GM19043 (cell line): ENCODE results near the gene RBM20.

Source experiments
- ATAC-seq: cut with Tn5 transposase; IDR thresholded peaks from one replicate; pipeline ENCODE4 v1.9.1; 2021; ENCODE audit warnings: low read depth; ENCODE audit not compliant: unreplicated experiment

Gene RBM20

DNA sequence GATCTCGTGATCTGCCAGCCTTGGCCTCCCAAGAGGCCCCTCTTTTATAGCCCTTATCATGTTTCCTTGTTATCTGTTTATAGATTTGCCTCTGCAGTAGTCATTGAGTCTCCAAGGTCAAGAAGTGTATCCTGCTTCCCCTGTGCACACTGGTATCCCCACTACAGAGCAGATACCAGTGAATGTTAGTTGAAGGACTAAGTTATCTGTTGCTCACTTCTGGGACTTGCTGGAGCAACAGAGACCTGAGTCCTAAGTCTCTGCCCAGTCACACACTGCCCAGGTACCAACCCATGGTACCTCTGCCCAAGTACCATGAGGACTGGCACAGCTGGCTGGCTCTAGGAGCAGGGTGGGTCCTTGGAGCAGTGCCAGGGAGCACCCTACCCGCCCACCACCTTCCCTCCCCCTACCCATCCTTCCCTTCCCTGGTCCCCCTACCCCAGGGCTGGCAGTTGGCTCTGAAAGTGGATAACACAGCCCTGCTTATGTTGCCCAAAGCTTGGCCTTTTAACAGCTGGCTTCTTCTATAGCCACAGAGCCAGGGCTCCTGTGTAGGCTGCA, 201.1 kb downstream of the RBM20 start:
- no peak for ATAC-seq

DNA sequence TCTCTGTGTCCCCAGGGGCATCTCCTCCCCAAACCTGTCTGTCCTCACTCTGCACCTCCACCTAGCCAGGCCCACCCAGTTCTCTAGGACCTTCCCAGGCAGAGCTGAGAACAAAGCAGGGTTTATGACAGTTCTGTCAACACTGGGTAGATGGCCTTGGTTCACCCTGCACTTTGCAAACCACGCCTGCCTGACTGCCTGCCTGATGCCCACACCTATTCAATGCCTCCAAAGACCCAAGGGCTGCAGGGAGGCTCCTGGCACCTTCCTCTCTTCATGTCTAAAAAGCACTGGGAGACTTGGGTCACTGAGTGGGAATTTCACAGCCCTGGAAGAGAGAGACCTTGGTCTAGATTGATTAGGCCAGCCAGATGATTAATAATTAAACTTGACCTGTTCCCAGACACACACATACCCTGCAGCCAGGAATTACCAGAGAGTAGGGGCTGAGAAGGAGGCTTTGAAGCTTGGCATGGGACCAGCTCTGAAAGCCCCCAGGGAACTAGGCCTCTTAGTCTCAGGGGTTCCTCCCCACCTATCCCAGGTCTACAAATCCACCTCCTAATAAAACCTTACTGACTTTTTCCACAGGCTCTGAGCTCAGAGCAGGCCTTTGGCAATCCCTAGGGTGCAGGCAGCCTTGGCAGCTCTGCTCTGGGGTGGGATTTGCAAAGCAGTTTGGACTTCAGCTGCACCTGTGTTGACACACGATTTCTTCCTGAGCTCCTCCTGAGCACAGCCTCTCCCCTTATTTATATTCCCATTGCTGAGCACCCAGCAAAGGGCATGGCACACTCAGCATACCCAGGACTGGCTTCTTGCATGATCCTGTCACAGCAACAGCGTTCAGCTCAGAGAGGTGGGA, 201.9 kb downstream of the RBM20 start:
- ATAC-seq, result no peak

DNA sequence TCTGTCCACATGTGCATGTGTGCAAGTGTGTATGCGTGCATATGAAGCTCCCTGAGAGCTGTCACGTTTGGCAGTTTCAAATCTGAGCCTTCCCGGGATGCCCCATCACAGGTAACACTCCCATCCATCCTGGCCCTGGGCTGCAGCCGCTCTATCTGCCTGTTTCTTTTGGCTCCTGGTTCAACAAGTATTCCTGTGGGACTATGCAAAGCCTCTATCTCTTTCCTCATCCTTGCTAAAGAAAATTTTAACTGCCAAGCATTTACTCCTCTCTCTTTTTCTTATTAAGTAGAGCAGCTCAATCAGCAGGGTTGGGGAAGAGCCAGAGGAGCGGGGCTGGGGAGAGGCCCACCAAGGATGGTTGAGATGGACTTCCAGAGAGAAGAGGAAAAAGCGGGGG, 203.2 kb downstream of the RBM20 start:
- no peak for ATAC-seq

DNA sequence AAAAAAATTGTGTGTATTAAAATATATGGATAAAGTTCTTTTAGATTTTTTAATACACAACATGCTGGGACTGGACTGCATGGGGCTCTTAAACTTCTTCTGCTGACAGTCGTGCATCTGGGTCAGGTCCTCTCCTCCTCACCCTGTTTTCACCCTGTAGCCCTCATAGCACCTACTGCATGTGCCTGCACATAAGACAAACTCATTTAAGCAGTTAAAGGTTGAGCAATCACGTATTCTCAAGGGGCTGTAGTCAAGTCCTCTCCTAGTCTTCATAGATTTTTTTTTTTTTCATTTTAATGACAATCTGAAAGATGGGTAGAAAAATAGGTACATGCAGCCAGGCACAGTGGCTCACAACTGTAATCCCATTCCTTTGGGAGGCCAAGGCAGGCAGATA, 204.0 kb downstream of the RBM20 start:
- no peak for ATAC-seq

DNA sequence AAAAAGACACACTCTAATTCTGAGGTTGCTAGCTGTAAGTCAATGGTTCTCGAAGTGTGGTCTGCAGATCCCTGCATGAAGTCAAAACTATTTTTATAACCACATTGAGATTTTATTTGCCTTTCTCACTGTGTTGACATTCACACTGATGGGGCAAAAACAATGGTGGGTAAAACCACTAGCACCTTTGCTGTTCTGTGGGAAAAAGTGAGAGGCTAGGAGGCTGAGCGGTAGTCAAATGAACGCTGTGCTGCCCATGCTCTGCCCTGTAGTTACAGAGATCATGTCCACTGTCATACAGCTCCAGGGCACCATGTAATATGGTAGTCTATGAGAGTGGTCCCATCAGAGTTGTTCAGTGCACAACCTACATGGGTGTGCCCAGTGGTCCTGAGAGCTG, 206.0 kb downstream of the RBM20 start:
- ATAC-seq, result no peak

DNA sequence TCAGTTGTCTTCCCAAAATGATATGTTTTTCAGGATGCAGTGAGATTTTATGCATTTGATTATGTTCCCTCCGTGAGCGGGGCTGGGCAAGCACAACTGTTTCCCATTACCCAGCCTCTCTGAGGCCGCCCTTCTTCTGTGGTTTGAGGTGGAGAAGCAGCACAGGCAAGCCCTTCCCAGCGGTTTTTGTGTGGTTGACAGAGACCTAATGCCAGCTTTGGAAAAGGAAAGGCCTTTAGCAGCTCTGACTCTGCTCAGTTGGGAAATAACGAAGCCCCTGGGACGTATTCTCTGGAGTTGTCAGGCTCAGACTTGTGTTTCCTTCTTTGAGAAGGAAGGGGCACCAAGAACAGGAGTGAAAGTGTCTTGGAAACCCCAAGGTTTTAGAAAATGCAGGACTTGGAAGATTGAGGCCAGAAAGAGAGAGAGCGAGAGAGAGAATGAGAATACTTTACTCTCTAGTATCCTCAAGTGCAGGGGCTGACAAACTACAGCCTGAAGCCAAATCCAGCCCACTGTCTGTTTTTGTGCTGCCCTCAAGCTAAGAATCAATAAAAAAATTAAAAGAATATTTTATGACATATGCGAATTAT, 207.0 kb downstream of the RBM20 start:
- ATAC-seq, result no peak

DNA sequence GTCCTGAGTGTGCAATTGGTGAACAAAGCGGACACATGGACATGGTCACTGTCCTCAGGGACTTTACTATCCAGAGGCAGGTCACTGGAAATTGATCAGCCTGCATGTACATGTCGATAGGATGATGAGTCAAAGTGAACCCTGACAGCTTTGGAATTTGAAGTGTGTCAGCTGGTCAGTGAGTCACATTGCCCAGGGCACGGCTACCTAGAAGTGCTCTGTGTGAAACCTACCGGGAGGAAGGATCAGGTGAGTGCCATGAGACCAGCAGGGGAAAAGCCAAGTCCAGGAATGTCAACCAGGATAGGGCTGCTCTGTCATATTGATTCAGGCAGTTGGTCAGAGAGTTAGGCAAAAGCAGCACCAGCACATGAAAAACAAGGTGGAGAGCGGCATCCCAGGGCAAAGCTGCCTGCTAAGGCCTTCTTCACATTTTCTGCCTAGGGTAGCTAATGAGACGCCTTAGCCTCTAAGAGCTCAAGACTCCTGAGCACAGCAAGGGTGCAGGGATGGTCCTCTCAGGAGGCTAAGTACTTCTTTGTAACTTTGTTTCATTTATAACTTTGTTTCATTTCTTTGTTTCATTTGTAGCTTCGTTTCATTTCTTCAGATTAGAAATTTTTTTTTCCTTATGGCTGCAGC, 208.2 kb downstream of the RBM20 start:
- ATAC-seq, result no peak

DNA sequence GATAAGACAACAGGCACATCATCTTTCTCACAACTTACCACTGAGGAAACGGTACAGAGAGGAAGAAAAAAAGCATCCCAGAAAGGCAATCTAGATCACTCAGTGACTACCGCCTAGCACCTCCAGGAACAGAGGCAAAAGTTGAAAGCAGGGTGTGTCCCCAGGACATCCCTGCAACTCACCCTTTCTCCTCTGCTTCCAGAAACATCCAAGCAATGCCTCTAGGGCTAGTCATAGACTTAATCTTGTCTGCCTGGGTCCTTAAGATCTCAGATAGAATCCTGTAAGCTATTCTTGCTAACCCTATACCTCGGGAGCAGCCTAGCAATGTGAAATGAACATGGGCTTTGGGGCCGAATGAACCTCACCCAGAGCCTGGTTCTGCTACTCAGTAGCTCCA, 208.8 kb downstream of the RBM20 start:
- ATAC-seq, result no peak

DNA sequence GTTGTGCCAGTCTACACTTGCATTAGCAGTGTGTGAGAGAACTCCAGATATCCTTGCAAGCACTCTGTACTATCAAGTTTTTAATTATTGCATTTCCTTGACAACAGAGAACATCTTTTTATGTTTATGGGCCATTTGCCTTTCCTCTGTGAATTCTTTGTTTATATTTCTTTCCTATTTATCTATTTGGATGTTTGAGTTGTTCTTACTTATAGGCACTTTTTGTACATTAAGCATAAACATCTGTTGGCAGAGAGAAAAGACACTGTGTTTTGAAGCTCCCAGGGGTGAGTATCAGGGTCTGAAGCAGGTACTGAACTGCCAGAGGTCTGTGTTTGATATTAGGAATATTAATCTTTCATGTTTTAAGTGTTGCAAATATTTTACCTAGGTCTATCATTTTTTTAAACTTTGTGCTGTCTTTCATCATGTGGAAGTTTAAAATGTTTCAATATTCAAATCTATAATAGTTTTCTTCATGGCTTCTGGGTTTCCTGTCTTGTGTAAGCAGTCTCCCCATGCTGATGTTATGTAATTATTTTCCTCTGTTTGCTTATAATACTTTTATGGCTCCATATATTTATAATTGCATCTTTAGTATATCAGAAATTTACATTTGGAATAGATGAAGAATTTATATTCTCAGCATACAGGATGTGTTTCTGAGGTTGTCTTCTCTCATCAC, 209.9 kb downstream of the RBM20 start:
- no peak for ATAC-seq

DNA sequence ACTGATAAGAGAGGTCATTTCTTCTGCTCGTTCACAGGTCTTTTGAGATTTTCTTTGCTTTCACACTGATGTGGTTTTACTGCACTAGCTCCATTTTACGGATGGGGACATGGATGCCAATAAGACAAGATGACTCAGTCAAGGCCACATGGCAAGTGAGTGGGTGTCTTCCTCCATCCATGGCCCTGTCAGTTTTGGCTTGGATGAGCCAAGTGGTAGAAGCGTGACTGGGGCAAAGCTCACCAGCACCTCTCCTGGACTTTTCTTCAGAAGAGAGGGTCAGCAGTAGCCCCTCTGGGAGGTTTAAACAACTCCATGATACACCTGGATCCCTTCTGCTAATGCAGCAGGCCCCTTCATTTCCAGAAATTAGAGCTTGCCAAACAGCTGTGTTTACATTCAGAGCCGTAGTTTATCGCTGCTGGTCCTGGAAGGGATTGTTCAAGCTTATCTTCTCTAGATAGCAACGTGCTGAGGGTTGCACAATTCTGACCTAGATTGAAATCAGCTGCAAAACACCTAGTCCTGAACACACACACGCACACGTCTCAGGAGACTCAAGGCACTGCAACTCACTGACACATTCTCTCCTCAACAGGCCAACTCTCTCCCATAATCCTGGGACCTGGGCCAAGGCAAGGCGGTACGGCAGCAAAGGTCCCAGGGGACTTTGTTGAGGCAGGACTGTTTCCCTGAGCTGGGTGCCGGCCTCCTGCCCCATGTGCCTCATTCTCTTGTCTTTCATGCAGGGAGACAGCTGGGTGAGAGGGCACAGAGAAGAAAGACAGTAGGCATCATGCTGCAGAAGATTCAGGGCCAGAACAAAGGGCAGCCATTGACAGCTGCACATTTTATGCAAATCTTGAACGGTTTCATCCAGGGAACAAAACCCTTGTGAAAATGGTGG, 213.4 kb downstream of the RBM20 start:
- no peak for ATAC-seq

DNA sequence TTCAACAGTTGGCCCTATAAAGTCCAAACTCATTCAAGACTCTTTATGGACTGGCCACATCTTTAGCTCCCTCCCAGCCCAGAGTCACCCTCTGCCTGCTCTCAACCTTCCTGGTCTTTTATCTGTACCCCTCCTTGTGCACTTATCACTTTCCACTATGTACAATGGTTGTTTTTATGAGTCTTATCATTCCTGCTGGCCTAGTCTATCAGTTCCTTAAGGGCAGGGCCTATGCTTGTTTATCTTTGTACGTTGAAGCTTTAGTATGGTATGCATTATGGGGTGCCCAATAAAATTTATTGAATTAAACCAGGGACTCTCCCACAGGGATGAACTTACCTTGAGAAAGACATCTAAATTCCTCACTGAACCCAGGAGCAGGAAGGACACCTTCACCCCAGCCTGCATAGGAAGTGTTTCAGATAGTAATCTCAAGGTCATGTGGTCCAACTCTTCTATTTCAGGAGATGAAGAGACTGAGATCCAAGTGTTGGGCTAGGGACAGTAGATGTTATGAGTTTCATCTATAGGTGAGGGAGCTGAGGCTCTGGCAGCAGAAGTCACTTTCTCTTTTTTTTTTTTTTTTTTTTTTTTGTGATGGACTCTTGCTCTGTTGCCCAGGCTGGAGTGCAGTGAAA, 214.3 kb downstream of the RBM20 start:
- ATAC-seq, result no peak

DNA sequence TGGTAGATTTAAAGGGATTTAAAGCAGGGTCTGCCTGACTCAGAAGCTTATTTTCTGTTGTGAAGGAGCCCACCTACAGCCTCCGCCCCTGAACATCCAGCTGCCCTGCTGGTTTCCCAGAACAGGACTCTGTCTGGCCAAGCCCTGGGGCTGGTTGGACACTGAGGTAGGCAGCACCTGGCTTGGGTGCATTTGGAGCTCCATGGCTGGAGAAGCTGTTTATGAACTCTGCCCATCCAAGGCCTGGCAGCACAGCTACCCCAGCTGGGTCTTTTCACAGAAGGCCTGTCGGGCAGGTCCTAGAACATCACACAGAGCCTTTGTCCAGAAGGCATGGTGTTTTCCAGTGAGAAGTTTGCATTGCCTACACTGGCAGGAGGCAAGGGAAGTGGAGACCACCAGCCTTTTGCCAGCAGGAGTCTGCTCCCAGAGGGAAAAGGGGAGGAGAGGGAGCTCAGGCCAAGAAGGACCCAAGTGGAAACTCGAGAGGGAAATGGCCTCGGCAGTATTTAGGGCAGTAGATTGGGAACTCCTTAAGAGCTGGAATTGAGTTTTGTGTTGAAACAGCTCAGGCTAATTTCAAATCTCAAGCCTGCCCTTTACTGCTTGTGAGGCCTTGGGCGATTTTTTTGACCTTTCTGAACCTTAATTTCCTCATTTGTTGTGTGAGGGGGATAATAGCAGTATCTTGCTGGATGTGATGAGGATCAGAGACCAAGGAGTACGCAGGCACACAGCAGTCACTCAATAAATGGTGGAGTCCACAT, 215.3 kb downstream of the RBM20 start:
- no peak for ATAC-seq

DNA sequence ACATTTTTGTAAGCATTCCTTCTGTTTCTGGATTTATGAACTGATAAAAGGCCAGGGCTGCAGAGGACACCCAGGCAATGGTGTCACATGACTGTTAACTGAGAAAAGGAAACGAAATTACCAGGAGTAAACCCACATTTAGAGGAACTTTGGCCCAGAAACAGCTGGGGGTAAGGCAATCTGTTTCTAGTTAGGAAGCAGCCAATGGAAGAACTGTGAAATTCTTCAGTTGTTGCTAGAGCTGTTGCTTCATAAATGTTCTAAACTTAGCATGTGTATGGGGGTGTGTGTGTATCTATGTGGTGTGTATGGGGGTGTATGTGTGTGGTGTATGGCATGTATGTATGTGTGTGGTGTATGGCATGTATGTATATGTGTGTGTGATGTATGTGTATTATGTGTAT, 215.8 kb downstream of the RBM20 start:
- no peak for ATAC-seq

DNA sequence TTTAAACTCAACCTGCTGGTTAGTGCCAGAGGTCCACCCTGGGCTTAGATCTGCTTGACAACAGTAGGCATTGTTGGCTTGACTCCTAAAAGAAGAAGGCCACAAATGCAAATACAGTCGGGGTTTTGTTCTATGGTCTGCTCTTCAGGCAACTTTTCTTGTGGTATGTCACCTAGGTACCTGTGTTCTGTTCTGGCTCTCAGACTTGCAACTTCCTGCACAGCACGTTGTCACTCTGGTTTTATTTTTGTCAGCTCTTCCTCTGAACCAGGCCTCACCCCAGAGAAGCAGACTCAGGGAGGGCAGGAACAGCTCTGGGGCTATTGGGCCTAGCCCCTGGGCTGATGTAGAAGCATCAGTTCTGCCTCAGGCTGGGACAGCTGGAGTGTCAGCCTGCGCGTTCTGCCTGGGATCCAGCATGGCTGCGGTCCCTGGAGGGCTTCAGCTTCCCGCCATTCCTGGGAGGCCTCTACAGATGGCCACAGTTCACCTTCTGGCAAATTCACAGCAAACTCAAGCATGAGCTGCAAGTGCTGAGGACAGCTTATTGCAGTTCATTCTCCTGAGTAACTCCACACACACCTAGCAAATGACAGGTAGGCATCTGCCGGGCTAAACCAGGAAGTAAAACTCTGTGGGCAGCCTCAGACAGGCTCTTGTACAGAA, 216.6 kb downstream of the RBM20 start:
- ATAC-seq, result peak; percentile 62

DNA sequence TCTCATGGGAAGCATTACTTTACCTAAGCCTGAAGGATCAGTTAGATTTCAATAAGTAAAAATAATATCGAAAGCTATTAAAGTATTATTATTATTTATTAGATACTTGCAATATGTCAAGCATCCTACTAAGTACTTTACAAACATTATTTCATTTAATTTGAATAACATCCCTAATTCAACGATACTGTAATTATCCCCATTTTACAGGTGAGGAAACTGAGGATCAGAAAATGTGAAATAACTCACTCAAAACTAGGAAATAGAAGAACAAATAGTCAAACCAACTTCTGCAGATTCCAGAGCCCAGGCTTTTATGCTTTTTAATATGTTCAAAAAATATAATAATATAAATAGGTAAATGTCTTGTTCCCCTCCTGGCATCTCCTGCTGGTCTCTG, 217.3 kb downstream of the RBM20 start:
- ATAC-seq, result no peak

DNA sequence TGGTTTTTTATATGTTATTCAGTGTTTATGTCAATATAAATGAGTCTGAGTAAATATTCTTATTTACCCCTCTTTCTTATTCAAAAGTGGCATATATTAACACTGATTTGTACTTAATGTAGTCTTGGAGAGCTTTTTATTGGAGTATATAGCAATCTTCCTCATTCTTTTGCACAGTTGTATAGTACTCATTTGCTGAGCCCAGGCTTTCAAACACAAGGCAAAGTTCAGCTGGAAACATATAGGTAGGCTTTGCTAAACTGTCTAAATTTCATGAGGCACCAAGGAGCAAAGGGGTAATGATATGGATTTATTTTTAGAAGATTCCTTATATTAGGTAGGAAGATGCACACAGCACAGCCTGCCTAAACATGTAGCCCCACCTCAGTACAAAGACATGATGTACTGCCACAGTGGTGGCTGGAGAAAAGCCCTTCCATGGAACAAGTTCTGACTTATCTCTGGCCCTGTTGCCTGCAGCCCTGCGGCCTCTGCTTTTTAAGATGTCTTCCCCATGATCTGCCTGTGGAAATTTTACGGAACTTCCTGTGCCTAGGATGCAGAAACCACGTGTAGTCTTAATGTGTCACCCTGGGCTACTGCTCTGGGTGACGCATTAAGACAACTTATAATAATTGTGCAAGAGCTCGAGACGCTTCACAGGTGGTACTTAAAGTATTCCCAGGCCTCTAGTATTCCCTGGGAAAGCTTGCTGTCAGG, 218.0 kb downstream of the RBM20 start:
- ATAC-seq, result no peak

DNA sequence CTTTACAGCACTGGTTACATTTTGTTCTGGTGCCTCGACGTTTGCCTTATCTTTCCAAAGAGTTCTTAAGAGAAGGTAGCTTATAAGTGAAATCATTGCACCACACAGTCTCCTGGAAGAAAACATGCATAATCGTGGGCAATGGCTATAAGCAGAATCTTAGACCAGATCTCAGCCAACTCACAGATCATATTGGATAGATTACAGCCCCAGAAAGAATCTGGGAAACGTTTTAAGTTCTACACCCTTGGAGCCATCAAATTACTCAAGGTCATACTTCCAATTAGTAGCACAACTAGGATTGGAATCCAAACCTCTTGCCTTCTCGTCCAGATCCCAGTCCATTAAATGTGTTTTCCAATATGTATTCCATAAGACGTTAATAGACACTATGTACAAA, 218.8 kb downstream of the RBM20 start:
- no peak for ATAC-seq

DNA sequence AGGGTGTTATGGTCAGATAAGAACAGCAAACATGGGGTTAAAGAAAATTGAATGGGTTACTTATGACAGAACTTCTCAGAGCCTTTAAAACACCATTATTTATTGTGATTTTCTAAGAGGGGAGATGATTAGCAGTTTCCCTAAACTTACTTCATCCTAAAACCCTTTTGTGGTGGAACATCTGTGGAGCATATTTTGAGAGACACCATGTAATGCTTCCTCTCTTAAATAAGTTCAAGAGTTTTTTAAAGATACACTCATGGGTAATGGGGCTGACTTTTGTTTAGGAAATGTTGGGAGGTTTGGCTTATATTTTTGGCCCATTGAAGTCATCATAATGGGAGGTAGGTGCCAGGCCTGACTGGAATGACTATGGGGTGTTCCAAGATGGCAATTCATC, 219.2 kb downstream of the RBM20 start:
- no peak for ATAC-seq
